Stimulated activated CD4-positive, alpha-beta T cell treated with anti-CD3 and anti-CD28 coated beads, TNF-alpha, amount 100 ng/mL, for 48 hours (primary cell): Measurements from ENCODE around the gene OR5F1.

Experiments
- DNase-seq, 3 donors: peaks; one replicate each; pipeline ENCODE4 v3.0.0-alpha.2; 2020; ENCODE audit warnings: low read depth in 3 of 3

Gene OR5F1

DNA sequence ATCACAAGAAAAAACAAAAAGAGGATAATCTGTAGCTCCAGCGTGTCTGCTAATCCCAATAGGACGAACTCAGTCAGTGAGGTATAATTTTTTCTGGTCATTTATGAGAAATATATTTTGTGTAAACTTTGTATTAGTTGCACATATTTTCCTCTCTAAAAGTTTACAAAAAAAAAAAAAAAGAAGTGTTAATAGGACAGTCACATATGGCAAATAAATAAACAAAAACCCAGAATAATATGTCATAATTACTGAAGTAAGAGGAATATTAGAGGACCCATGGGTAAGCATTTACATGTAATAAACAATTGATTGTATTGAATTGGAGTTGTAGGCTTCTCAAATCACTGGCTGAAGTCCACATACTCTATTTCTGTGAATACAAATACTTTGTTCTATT lies at the start of gene OR5F1:
TSS of gene OR5F1 (minus strand) at position 101 of the 400 bp plus-strand sequence. CDS start at position 101, 0 bp downstream.
- no peak for DNase-seq

- DNase-seq = no peak
Measured at GRCh38 chr11:56027354-56027753, 32.9 kb upstream of the OR5F1 start, which contains the start of gene OR5AS1. OR5AS1 (plus strand) TSS chr11:56027654; CDS start chr11:56030419, 2,765 bp downstream.

DNA sequence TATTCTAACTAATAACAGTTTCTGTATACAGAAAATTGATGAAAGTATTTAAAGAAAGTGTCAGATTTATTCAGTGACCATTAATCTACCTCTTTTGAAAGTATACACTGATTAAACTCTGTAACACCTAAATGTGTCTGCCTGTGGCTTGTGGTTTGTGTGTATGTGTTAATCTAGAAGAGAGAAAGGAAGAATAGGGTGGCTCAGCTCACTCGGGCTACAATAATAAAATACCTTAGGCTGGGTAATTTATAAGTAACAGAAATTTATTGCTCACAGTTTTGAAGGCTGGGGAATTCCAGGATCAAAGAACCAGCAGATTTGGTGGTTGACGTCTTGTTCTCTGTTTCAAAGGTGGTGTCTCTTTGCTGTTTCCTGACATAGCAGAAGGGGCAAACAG lies 19.4 kb upstream of the OR5F1 start:
- DNase-seq = no peak

GRCh38 chr11:56010716-56011115 lies 16.3 kb upstream of the OR5F1 start:
- no peak for DNase-seq

DNA sequence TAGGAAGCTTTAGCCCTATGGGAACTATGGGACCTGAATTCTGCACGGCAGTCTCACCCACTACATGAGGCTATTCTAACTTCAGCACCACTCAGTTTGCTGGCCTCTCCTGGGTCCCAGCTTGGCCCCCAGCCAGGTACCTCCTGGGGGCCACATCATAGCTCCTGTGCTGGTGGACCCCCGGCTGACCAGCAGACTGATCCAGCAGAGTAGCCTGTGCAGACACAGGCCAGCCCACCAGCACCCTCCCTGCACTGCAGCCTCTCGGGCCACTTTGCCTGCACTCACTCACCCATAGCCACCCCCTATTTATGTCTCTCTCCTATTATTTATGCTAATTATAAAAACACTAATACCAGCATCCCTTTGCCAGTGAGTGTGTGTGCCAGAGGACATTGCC lies 23.5 kb downstream of the OR5F1 start:
- DNase-seq = no peak

- DNase-seq = no peak
Measured at GRCh38 chr11:55969845-55970244, 24.6 kb downstream of the OR5F1 start, which contains the start of gene OR10AG1. OR10AG1 (minus strand) TSS chr11:55969945; CDS start chr11:55969907, 38 bp downstream.

GRCh38 chr11:55967914-55968313 lies 26.5 kb downstream of the OR5F1 start:
- DNase-seq = no peak

GRCh38 chr11:55966391-55966790 lies 28.0 kb downstream of the OR5F1 start:
- no peak for DNase-seq

GRCh38 chr11:55956521-55956920 lies 37.9 kb downstream of the OR5F1 start:
- DNase-seq = no peak

GRCh38 chr11:55949330-55949729 lies 45.1 kb downstream of the OR5F1 start:
- no peak for DNase-seq
